SU-DHL-6 (cell line): ENCODE data around the gene KCTD18.

Source experiments
- H2AFZ ChIP-seq: fragments of 200-600 bp; sonication (generic); 2 replicates; pipeline ENCODE4 v1.6.1; 2014; ENCODE audit warnings: low read depth, mild to moderate bottlenecking, moderate library complexity, mixed read lengths, antibody characterized with exemption, low read length; ENCODE audit not compliant: severe bottlenecking
- H3F3A ChIP-seq: fragments of 200-600 bp; shearing (Covaris generic); 2 replicates; pipeline ENCODE4 v1.6.0; 2016; ENCODE audit warnings: antibody characterized with exemption, mild to moderate bottlenecking; ENCODE audit not compliant: insufficient read depth
- H3K27ac ChIP-seq: fragments of 200-600 bp; sonication (generic); 2 replicates; pipeline ENCODE4 v1.5.1; 2016; ENCODE audit warnings: low read depth, mild to moderate bottlenecking, low read length, moderate library complexity, mixed read lengths
- H3K27me3 ChIP-seq: fragments of 200-600 bp; sonication (generic), shearing (Covaris generic); 2 replicates; pipeline ENCODE4 v1.6.0; 2014; ENCODE audit warnings: mild to moderate bottlenecking, low read length
- H3K36me3 ChIP-seq: fragments of 200-600 bp; sonication (generic); 2 replicates; pipeline ENCODE4 v1.6.1; 2014; ENCODE audit warnings: mild to moderate bottlenecking, low read length, mixed read lengths
- H3K4me2 ChIP-seq: fragments of 300-600, 200-600 bp; shearing (Covaris generic), sonication (generic); 2 replicates; pipeline ENCODE4 v1.6.0; 2014; ENCODE audit warnings: low read length, low read depth, mild to moderate bottlenecking; ENCODE audit not compliant: poor library complexity, severe bottlenecking
- H3K4me3 ChIP-seq: fragments of 200-600 bp; sonication (generic); 2 replicates; pipeline ENCODE4 v1.5.1; 2014; ENCODE audit warnings: antibody characterized with exemption, low read length, mild to moderate bottlenecking, mixed read lengths; ENCODE audit not compliant: insufficient read depth, poor library complexity, severe bottlenecking
- H3K79me2 ChIP-seq: fragments of 200-600 bp; sonication (generic); 2 replicates; pipeline ENCODE4 v1.6.1; 2014; ENCODE audit warnings: mild to moderate bottlenecking, low read length, moderate library complexity; ENCODE audit not compliant: insufficient read depth
- H3K9ac ChIP-seq: fragments of 200-600 bp; sonication (generic); 2 replicates; pipeline ENCODE4 v1.7.0; 2014; ENCODE audit warnings: mild to moderate bottlenecking, low read length
- H3K9me2 ChIP-seq: fragments of 200-600 bp; sonication (generic); replicated peaks from 2 replicates; pipeline ENCODE4 v1.6.1; 2014; ENCODE audit warnings: low read length; ENCODE audit not compliant: insufficient read depth
- H3K9me3 ChIP-seq: fragments of 200-600 bp; sonication (generic); 2 replicates; pipeline ENCODE4 v1.6.1; 2014; ENCODE audit warnings: low read length, mixed read lengths; ENCODE audit not compliant: insufficient read depth
- H4K20me1 ChIP-seq: fragments of 200-600 bp; sonication (generic); 2 replicates; pipeline ENCODE4 v1.6.1; 2014; ENCODE audit warnings: low read depth, mild to moderate bottlenecking, antibody characterized with exemption, low read length, moderate library complexity, mixed read lengths
- EZH2phosphoT487 ChIP-seq: fragments of 200-600 bp; sonication (generic), shearing (Covaris generic); conservative IDR thresholded peaks from 2 replicates; pipeline ENCODE4 v1.6.1; 2018; ENCODE audit warnings: mild to moderate bottlenecking, antibody characterized with exemption, low read length, moderate library complexity, mixed read lengths
- TF ChIP-seq, protein P1 (sequence below): fragments of 200-600 bp; sonication (generic); IDR thresholded peaks from one replicate; pipeline ENCODE4 v1.5.1; 2017; ENCODE audit warnings: antibody characterized with exemption, mild to moderate bottlenecking, low read length, moderate library complexity; ENCODE audit not compliant: insufficient read depth, poor library complexity, severe bottlenecking

Gene KCTD18

DNA sequence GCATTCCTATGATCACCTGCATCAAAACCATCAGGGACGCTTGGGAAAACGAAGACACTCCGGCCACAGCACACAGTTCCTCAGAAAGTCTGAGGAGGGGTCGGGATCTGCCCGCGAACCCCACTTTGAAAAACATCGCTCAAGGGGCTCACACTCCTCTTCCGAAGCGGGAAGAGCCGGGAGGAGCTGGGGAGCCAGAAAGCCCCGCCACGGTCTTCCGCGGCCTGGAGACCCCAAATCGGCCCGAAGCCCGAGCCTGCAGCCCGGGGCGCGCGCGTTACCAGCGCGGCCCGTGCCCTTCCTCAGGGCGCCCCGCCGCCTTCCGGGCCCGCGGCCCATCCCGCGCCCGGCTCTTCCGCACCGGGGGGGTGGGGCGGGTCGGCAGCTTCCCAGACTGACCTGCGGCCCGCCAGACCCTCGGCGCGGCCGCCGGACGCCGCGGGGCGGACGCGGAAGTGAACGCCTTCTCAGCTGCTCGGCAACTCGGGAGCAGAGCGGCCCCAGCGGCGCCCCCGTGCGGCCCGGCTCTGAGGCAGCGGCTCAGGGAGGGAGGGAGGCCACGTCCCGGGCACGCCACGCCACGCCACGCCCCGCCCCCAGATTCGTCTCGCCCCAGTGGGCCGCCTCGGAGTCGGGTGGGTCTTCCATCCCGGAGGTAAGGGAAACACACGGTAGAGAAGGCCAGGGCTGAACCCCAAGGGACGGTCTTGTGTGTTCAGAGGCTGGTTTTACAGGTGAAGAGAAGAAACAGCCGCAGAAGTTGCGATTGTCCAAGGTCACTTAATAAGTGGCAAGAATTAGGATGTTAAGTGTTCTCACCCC lies at the start of gene KCTD18:
Gene KCTD18, minus strand, starts transcription at position 457 of the 822 bp plus-strand sequence. CDS start 3,052 bp downstream, outside the sequence.
- no peak for TF ChIP-seq EZH2phosphoT487
- TF ChIP-seq, protein P1, sequence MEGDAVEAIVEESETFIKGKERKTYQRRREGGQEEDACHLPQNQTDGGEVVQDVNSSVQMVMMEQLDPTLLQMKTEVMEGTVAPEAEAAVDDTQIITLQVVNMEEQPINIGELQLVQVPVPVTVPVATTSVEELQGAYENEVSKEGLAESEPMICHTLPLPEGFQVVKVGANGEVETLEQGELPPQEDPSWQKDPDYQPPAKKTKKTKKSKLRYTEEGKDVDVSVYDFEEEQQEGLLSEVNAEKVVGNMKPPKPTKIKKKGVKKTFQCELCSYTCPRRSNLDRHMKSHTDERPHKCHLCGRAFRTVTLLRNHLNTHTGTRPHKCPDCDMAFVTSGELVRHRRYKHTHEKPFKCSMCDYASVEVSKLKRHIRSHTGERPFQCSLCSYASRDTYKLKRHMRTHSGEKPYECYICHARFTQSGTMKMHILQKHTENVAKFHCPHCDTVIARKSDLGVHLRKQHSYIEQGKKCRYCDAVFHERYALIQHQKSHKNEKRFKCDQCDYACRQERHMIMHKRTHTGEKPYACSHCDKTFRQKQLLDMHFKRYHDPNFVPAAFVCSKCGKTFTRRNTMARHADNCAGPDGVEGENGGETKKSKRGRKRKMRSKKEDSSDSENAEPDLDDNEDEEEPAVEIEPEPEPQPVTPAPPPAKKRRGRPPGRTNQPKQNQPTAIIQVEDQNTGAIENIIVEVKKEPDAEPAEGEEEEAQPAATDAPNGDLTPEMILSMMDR = peak; percentile 72
- Histone ChIP-seq H3K27me3 (no peaks in the 10 kb centered on the region), H3K9ac (peak within 1 kb of the TSS; percentile 77), H2AFZ (peak within 1 kb of the TSS; percentile 92), H3K9me3 (no peaks in the 10 kb centered on the region), H3K4me2 (peak within 1 kb of the TSS; percentile 83), H3K27ac (peak within 1 kb of the TSS; percentile 46), H3F3A (peaks cover 3% of the 10 kb centered on the region; the same call in 1 of the 2 replicates), H3K9me2 (no peaks in the 10 kb centered on the region), H3K79me2 (no peaks in the 10 kb centered on the region; the same call in 1 of the 2 replicates), H3K36me3 (no peaks in the 10 kb centered on the region), H3K4me3 (peak within 1 kb of the TSS; percentile 61), H4K20me1 (no peaks in the 10 kb centered on the region)

DNA sequence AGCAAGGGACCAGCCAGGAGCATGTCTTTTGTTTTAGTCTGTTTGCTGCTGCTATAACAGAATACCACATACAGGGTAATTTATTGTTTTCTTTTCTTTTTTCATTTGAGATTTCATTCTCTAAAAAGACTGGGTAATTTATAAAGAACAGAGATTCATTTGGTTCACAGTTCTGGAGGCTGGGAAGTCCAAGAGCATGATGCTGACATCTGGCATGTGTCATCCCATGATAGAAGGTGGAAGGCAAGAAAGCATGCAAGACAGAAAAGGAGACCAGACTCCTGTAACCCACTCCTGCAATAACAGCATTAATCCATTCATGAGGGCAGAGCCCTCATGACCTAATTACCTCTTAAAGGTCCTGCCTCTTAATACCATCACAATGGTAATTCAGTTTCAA lies 30.9 kb upstream of the KCTD18 start:
- Histone ChIP-seq H3K9me3 (no peaks in the 10 kb centered on the region), H3K27ac (no peak overlapping the region), H3K9ac (no peak overlapping the region), H3K4me2 (no peak overlapping the region), H2AFZ (no peak overlapping the region), H4K20me1 (no peaks in the 10 kb centered on the region), H3K36me3 (peaks cover 93% of the 10 kb centered on the region), H3F3A (no peaks in the 10 kb centered on the region), H3K4me3 (no peak overlapping the region), H3K27me3 (no peaks in the 10 kb centered on the region), H3K79me2 (0 out of 2 replicates have a peak, but pooled peaks cover 5% of the 10 kb centered on the region), H3K9me2 (no peaks in the 10 kb centered on the region)
- no peak for TF ChIP-seq EZH2phosphoT487
- TF ChIP-seq, protein P1 = no peak

DNA sequence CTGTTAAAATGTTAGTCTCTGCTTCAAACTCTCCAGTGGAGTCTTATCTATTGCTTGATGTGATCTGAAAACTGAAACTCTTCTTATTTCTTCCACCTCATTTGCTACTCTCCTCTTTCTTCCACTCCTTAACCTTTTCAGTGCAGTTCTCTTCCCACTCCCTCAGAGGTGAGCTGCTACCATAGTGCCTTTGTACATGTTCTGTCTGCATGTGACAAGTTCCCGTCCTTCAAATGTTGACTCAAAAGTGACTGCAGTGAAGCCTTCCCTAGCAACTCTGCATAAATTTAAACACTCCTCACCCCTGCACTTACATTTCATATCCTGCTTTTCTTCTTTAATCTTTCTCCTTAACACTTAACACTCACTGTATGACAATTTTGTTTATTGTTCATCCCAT lies 28.3 kb upstream of the KCTD18 start:
- Histone ChIP-seq H3K27me3 (no peaks in the 10 kb centered on the region), H3K9ac (no peak overlapping the region), H3K36me3 (peaks cover 86% of the 10 kb centered on the region), H3K9me3 (no peaks in the 10 kb centered on the region), H4K20me1 (no peaks in the 10 kb centered on the region), H3K9me2 (no peaks in the 10 kb centered on the region), H3K79me2 (peaks cover 13% of the 10 kb centered on the region), H3K27ac (no peak overlapping the region), H3F3A (no peaks in the 10 kb centered on the region), H2AFZ (no peak overlapping the region), H3K4me2 (no peak overlapping the region), H3K4me3 (no peak overlapping the region)
- TF ChIP-seq, protein P1 = no peak
- no peak for TF ChIP-seq EZH2phosphoT487
